ENCODE data around the gene MDM2. TPM values are rescaled to one million over a fixed set of nuclear protein-coding genes. Genes with fewer than 3 reads are reported as not detected.

The MDM2 gene
- total RNA-seq, 4 donors from 2014 or later, result 39.5 to 84.1 (median 61.8) TPM

- 81% methylated on average over 4 of the region's 4 CpGs for WGBS
- no peak for DNase-seq (ENCODE audit: low spot score in 2 of 2)
Measured at GRCh38 chr12:68768431-68768939, 39.5 kb upstream of the MDM2 start.

GRCh38 chr12:68769941-68770340, 38.0 kb upstream of the MDM2 start:
- H3K4me1 ChIP-seq, result no peaks in the 10 kb centered on the region
- H3K36me3 ChIP-seq, result peaks cover 22% of the 10 kb centered on the region
- H3K27me3 ChIP-seq, result no peaks in the 10 kb centered on the region
- no peak overlapping the region for H3K4me3 ChIP-seq
- 88% methylated on average over 1 of the region's 1 CpG for WGBS
- H3K27ac ChIP-seq, result no peak overlapping the region
- TF ChIP-seq EP300 (IDR thresholded peaks at IDR 0.05), result no peak
- no peaks in the 10 kb centered on the region for H3K9me3 ChIP-seq
- DNase-seq (ENCODE audit: low spot score in 2 of 2), result no peak

More at GRCh38 chr12:68768431-68768939, 39.5 kb upstream of the MDM2 start:
- H3K27ac ChIP-seq, result no peak overlapping the region
- peaks cover 29% of the 10 kb centered on the region for H3K36me3 ChIP-seq
- no peaks in the 10 kb centered on the region for H3K9me3 ChIP-seq
- H3K4me1 ChIP-seq, result no peaks in the 10 kb centered on the region
- H3K27me3 ChIP-seq, result no peaks in the 10 kb centered on the region
- no peak overlapping the region for H3K4me3 ChIP-seq
- TF ChIP-seq POLR2AphosphoS5 (IDR thresholded peaks at IDR 0.05), result no peak
- TF ChIP-seq POLR2A (IDR thresholded peaks at IDR 0.05), result no peak
- TF ChIP-seq EP300 (IDR thresholded peaks at IDR 0.05), result no peak
- no peak for TF ChIP-seq CTCF (IDR thresholded peaks at IDR 0.05)

GRCh38 chr12:68771223-68771925, 36.6 kb upstream of the MDM2 start:
- DNase-seq (ENCODE audit: low spot score in 2 of 2), result no peak
- no peaks in the 10 kb centered on the region for H3K9me3 ChIP-seq
- no peaks in the 10 kb centered on the region for H3K4me1 ChIP-seq
- H3K4me3 ChIP-seq, result no peak overlapping the region
- TF ChIP-seq CTCF (IDR thresholded peaks at IDR 0.05) (no peak), POLR2A (IDR thresholded peaks at IDR 0.05) (no peak), POLR2AphosphoS5 (IDR thresholded peaks at IDR 0.05) (no peak), EP300 (IDR thresholded peaks at IDR 0.05) (no peak)
- 77% methylated on average over 5 of the region's 5 CpGs for WGBS
- H3K27ac ChIP-seq, result no peak overlapping the region
- H3K36me3 ChIP-seq, result peaks cover 15% of the 10 kb centered on the region
- no peaks in the 10 kb centered on the region for H3K27me3 ChIP-seq

- no peak overlapping the region for H3K27ac ChIP-seq
- 79% methylated on average over 8 of the region's 8 CpGs for WGBS
- no peaks in the 10 kb centered on the region for H3K9me3 ChIP-seq
- DNase-seq (ENCODE audit: low spot score in 2 of 2), result no peak
- no peaks in the 10 kb centered on the region for H3K4me1 ChIP-seq
- TF ChIP-seq POLR2AphosphoS5 (IDR thresholded peaks at IDR 0.05), result no peak
- TF ChIP-seq CTCF (IDR thresholded peaks at IDR 0.05), result no peak
- TF ChIP-seq POLR2A (IDR thresholded peaks at IDR 0.05), result no peak
- no peak for TF ChIP-seq EP300 (IDR thresholded peaks at IDR 0.05)
- peaks cover 5% of the 10 kb centered on the region for H3K36me3 ChIP-seq
- H3K27me3 ChIP-seq, result no peaks in the 10 kb centered on the region
- no peak overlapping the region for H3K4me3 ChIP-seq
Measured at GRCh38 chr12:68772714-68773113, 35.3 kb upstream of the MDM2 start.

- Histone ChIP-seq H3K9me3 (no peaks in the 10 kb centered on the region), H3K27me3 (no peaks in the 10 kb centered on the region), H3K4me1 (no peaks in the 10 kb centered on the region), H3K36me3 (no peaks in the 10 kb centered on the region), H3K4me3 (no peak overlapping the region), H3K27ac (no peak overlapping the region)
- TF ChIP-seq CTCF (IDR thresholded peaks at IDR 0.05), result no peak
- TF ChIP-seq EP300 (IDR thresholded peaks at IDR 0.05), result no peak
- TF ChIP-seq POLR2AphosphoS5 (IDR thresholded peaks at IDR 0.05), result no peak
- 88% methylated on average over 5 of the region's 5 CpGs for WGBS
- DNase-seq (ENCODE audit: low spot score in 2 of 2), result no peak
Measured at GRCh38 chr12:68773582-68773981, 34.4 kb upstream of the MDM2 start.
